Measurements from ENCODE around the gene CLTCL1.

- TF ChIP-seq CTCF (IDR thresholded peaks at IDR 0.05) (no peak), POLR2A (IDR thresholded peaks at IDR 0.05) (no peak)
Measured at GRCh38 chr22:19150482-19151328, 140.8 kb downstream of the CLTCL1 start.
